ENCODE measurements around the gene UTP3. TPM values are rescaled to one million over a fixed set of nuclear protein-coding genes. Genes with fewer than 3 reads are reported as not detected.
A peak's percentile ranks its signal among the peaks of the same experiment; 100 is the strongest.

UTP3 gene
- total RNA-seq, 6 experiments from 2014 or later = 10.2 to 22.3 (median 14.0) TPM

- no peaks in the 10 kb centered on the region for H3K9me3 ChIP-seq
- intact Hi-C loops (cut with DNase I) = no loop called here
- no peaks in the 10 kb centered on the region for H3K36me3 ChIP-seq
- peak overlapping the region; percentile 76 to 93 (median 80) for H3K4me3 ChIP-seq
- peak overlapping the region; percentile 81 to 95 (median 92) for H3K27ac ChIP-seq
- WGBS (ENCODE audit: insufficient coverage, low coverage, low lambda C conversion rate, missing lambda C conversion rate) = no CpG with 5 or more reads among the region's 39 CpGs
- ATAC-seq = peak; percentile 5 to 55 (median 42)
- no peak for DNase-seq
- peaks cover 0 to 26% (median 8%) of the 10 kb centered on the region in 4 donors for H3K4me1 ChIP-seq
- H3K27me3 ChIP-seq = no peaks in the 10 kb centered on the region
- TF ChIP-seq POLR2A (IDR thresholded peaks at IDR 0.05) = no peak
- TF ChIP-seq CTCF (IDR thresholded peaks at IDR 0.05) = no peak
Observed at GRCh38 chr4:70704931-70705182, 16.5 kb downstream of the UTP3 start.

GRCh38 chr4:70705183-70706043 lies 17.1 kb downstream of the UTP3 start:
- TF ChIP-seq CTCF (IDR thresholded peaks at IDR 0.05) (no peak), POLR2A (IDR thresholded peaks at IDR 0.05) (peak; percentile 47)
- H3K4me1 ChIP-seq = peaks cover 0 to 27% (median 9%) of the 10 kb centered on the region in 4 donors
- no peaks in the 10 kb centered on the region for H3K36me3 ChIP-seq
- peak overlapping the region; percentile 76 to 93 (median 80) for H3K4me3 ChIP-seq
- no peaks in the 10 kb centered on the region for H3K27me3 ChIP-seq
- peak; percentile 80 to 85 (median 84) for DNase-seq
- ATAC-seq = peak; percentile 65 to 86 (median 76)
- intact Hi-C loops (cut with DNase I) = no loop called here
- no peaks in the 10 kb centered on the region for H3K9me3 ChIP-seq
- peak overlapping the region; percentile 81 to 95 (median 92) for H3K27ac ChIP-seq
- WGBS (ENCODE audit: insufficient coverage, low coverage, low lambda C conversion rate, missing lambda C conversion rate) = 1% methylated on average over 25 of the region's 86 CpGs

GRCh38 chr4:70706044-70706461 lies 17.7 kb downstream of the UTP3 start:
- H3K4me1 ChIP-seq = peaks cover 0 to 29% (median 9%) of the 10 kb centered on the region in 4 donors
- TF ChIP-seq POLR2A (IDR thresholded peaks at IDR 0.05) (no peak), CTCF (IDR thresholded peaks at IDR 0.05) (no peak)
- H3K36me3 ChIP-seq = no peaks in the 10 kb centered on the region
- no peaks in the 10 kb centered on the region for H3K27me3 ChIP-seq
- peak overlapping the region; percentile 76 to 93 (median 80) for H3K4me3 ChIP-seq
- WGBS (ENCODE audit: insufficient coverage, low coverage, low lambda C conversion rate, missing lambda C conversion rate) = 2% methylated on average over 7 of the region's 7 CpGs
- no peaks in the 10 kb centered on the region for H3K9me3 ChIP-seq
- H3K27ac ChIP-seq = peak overlapping the region; percentile 81 to 95 (median 92)
- intact Hi-C loops (cut with DNase I) = no loop called here
- DNase-seq (no peak), ATAC-seq (no peak)

GRCh38 chr4:70706516-70706915 lies 18.2 kb downstream of the UTP3 start:
- DNase-seq = no peak
- Histone ChIP-seq H3K27me3 (no peaks in the 10 kb centered on the region), H3K36me3 (no peaks in the 10 kb centered on the region), H3K27ac (no peak overlapping the region), H3K4me3 (peak overlapping the region; percentile 76 to 93 (median 80)), H3K4me1 (peaks cover 0 to 33% (median 11%) of the 10 kb centered on the region in 4 donors), H3K9me3 (no peaks in the 10 kb centered on the region)
- intact Hi-C loops (cut with DNase I) = no loop called here
- no peak for ATAC-seq
- TF ChIP-seq CTCF (IDR thresholded peaks at IDR 0.05) (no peak), POLR2A (IDR thresholded peaks at IDR 0.05) (no peak)
- 100% methylated on average over 1 of the region's 1 CpG for WGBS (ENCODE audit: insufficient coverage, low coverage, low lambda C conversion rate, missing lambda C conversion rate)
